ENCODE measurements around the gene KRTAP12-1. TPM values are rescaled to one million over a fixed set of nuclear protein-coding genes. Genes with fewer than 3 reads are reported as not detected.
"Not testable (repeated sequence)": the region's sequence is repeated elsewhere in the genome, so short reads cannot be mapped to it uniquely, and the experiment has no call there.

KRTAP12-1 gene
- total and polyA plus RNA-seq, 2 donors (not counting 3 experiments of a cell fraction or from before 2014, with no cell fraction given) = not detected

- intact Hi-C loops (cut with micrococcal nuclease) (no loop called here), dilution Hi-C loops (cut with MboI; ENCODE audit: extremely low pct_ligation_motif_present, low sequenced_read_pairs) (no loop called here)
- DNase-seq (ENCODE audit: low read depth, low spot score) (no peak), FAIRE-seq (no peak)
- no peaks in the 10 kb centered on the region for H3K36me3 ChIP-seq (ENCODE audit: control insufficient read depth in 2 of 2, extremely low read depth in 1 of 2, insufficient read depth in 2 of 2, low read length in 2 of 2)
- no TSS peak for BruUV-seq (replicated peaks)
- no peak overlapping the region for H3K4me3 ChIP-seq (replicated peaks in 1 of 3; ENCODE audit: insufficient read depth in 1 of 3, low read depth in 1 of 3, low read length in 3 of 3)
- H3K4me2 ChIP-seq (ENCODE audit: insufficient read depth, low read length) = no peak overlapping the region
- no peaks in the 10 kb centered on the region for H3K4me1 ChIP-seq (ENCODE audit: control insufficient read depth, extremely low read depth, insufficient read depth, low read length)
- no peak overlapping the region for H3K27ac ChIP-seq (ENCODE audit: insufficient read depth, low read depth, low read length)
- POLR2A ChIA-PET = no interaction called here
- H3K9ac ChIP-seq (replicated peaks; ENCODE audit: extremely low read depth, insufficient read depth, low read length) = no peak overlapping the region
- H3K27me3 ChIP-seq (ENCODE audit: control insufficient read depth in 2 of 2, insufficient read depth in 2 of 2, low read length in 2 of 2) = no peaks in the 10 kb centered on the region
- CTCF ChIA-PET = no interaction called here
- TF ChIP-seq GATA2 (IDR thresholded peaks at IDR 0.05; ENCODE audit: insufficient read depth, insufficient read length, low read depth, low read length) (no peak), MYC (IDR thresholded peaks at IDR 0.05; ENCODE audit: low read depth, low read length) (no peak)
- TF ChIP-seq, protein P1, sequence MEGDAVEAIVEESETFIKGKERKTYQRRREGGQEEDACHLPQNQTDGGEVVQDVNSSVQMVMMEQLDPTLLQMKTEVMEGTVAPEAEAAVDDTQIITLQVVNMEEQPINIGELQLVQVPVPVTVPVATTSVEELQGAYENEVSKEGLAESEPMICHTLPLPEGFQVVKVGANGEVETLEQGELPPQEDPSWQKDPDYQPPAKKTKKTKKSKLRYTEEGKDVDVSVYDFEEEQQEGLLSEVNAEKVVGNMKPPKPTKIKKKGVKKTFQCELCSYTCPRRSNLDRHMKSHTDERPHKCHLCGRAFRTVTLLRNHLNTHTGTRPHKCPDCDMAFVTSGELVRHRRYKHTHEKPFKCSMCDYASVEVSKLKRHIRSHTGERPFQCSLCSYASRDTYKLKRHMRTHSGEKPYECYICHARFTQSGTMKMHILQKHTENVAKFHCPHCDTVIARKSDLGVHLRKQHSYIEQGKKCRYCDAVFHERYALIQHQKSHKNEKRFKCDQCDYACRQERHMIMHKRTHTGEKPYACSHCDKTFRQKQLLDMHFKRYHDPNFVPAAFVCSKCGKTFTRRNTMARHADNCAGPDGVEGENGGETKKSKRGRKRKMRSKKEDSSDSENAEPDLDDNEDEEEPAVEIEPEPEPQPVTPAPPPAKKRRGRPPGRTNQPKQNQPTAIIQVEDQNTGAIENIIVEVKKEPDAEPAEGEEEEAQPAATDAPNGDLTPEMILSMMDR (IDR thresholded peaks at IDR 0.05; ENCODE audit: extremely low read depth in 1 of 2, insufficient read depth in 1 of 2, low read depth in 1 of 2, low read length in 2 of 2) = no peak
- H3K9me3 ChIP-seq (replicated peaks; ENCODE audit: control insufficient read depth, insufficient read depth, low read length) = no peaks in the 10 kb centered on the region
- no peaks in the 10 kb centered on the region for H4K20me1 ChIP-seq (replicated peaks; ENCODE audit: control insufficient read depth, extremely low read depth, insufficient read depth, low read length)
- no peaks in the 10 kb centered on the region for H3K79me2 ChIP-seq (ENCODE audit: control insufficient read depth, insufficient read depth, low read length)
- no peak overlapping the region for H2AFZ ChIP-seq (ENCODE audit: low read depth, low read length)
- no peaks in the 10 kb centered on the region for H3K9me1 ChIP-seq (replicated peaks; ENCODE audit: control insufficient read depth, extremely low read depth, insufficient read depth, low read length)
These were observed 34.8 kb downstream of the KRTAP12-1 start for GRCh38 chr21:44647222-44647552.

GRCh38 chr21:44646366-44647221 lies 35.4 kb downstream of the KRTAP12-1 start, which contains the start of gene KRTAP10-11:
Gene KRTAP10-11, plus strand, starts transcription at chr21:44646414. Its CDS starts 45 bp downstream, at chr21:44646459.
- DNase-seq (ENCODE audit: low read depth, low spot score); H3K9ac ChIP-seq (replicated peaks; ENCODE audit: extremely low read depth, insufficient read depth, low read length); H3K27ac ChIP-seq (ENCODE audit: insufficient read depth, low read depth, low read length); FAIRE-seq; BruUV-seq (replicated peaks); H3K27me3 ChIP-seq (ENCODE audit: control insufficient read depth in 2 of 2, insufficient read depth in 2 of 2, low read length in 2 of 2); H3K4me2 ChIP-seq (ENCODE audit: insufficient read depth, low read length); H3K36me3 ChIP-seq (ENCODE audit: control insufficient read depth in 2 of 2, extremely low read depth in 1 of 2, insufficient read depth in 2 of 2, low read length in 2 of 2); CTCF ChIA-PET; H3K9me3 ChIP-seq (replicated peaks; ENCODE audit: control insufficient read depth, insufficient read depth, low read length); H3K79me2 ChIP-seq (ENCODE audit: control insufficient read depth, insufficient read depth, low read length); H3K4me1 ChIP-seq (ENCODE audit: control insufficient read depth, extremely low read depth, insufficient read depth, low read length); intact Hi-C loops (cut with micrococcal nuclease); H4K20me1 ChIP-seq (replicated peaks; ENCODE audit: control insufficient read depth, extremely low read depth, insufficient read depth, low read length); POLR2A ChIA-PET; H2AFZ ChIP-seq (ENCODE audit: low read depth, low read length); H3K9me1 ChIP-seq (replicated peaks; ENCODE audit: control insufficient read depth, extremely low read depth, insufficient read depth, low read length); dilution Hi-C loops (cut with MboI; ENCODE audit: extremely low pct_ligation_motif_present, low sequenced_read_pairs); H3K4me3 ChIP-seq (replicated peaks in 1 of 3; ENCODE audit: insufficient read depth in 1 of 3, low read depth in 1 of 3, low read length in 3 of 3): not testable (repeated sequence)
